ENCODE results near the gene DNAH17. TPM values are rescaled to one million over a fixed set of nuclear protein-coding genes. Genes with fewer than 3 reads are reported as not detected.

Gene DNAH17
- total and polyA plus RNA-seq, 2 donors (not counting 3 experiments of a cell fraction or from before 2014, with no cell fraction given): not detected

- POLR2A ChIA-PET: no interaction called here
These were observed 39.8 kb upstream of the DNAH17 start for GRCh38 chr17:78616946-78617345.

More at GRCh38 chr17:78616946-78617345, 39.8 kb upstream of the DNAH17 start:
- dilution Hi-C loops (cut with MboI; ENCODE audit: extremely low pct_ligation_motif_present, low sequenced_read_pairs): no loop called here
- Histone ChIP-seq H3K79me2 (ENCODE audit: control insufficient read depth, insufficient read depth, low read length) (no peaks in the 10 kb centered on the region), H3K27ac (ENCODE audit: insufficient read depth, low read depth, low read length) (no peak overlapping the region), H2AFZ (ENCODE audit: low read depth, low read length) (no peak overlapping the region), H3K4me1 (ENCODE audit: control insufficient read depth, extremely low read depth, insufficient read depth, low read length) (no peaks in the 10 kb centered on the region), H3K27me3 (ENCODE audit: control insufficient read depth in 2 of 2, insufficient read depth in 2 of 2, low read length in 2 of 2) (peaks cover 0 to 6% of the 10 kb centered on the region in 2 experiments), H3K9me1 (replicated peaks; ENCODE audit: control insufficient read depth, extremely low read depth, insufficient read depth, low read length) (no peaks in the 10 kb centered on the region), H3K4me3 (replicated peaks in 1 of 3; ENCODE audit: insufficient read depth in 1 of 3, low read depth in 1 of 3, low read length in 3 of 3) (no peak overlapping the region), H4K20me1 (replicated peaks; ENCODE audit: control insufficient read depth, extremely low read depth, insufficient read depth, low read length) (no peaks in the 10 kb centered on the region), H3K9me3 (replicated peaks; ENCODE audit: control insufficient read depth, insufficient read depth, low read length) (no peaks in the 10 kb centered on the region), H3K36me3 (ENCODE audit: control insufficient read depth in 2 of 2, extremely low read depth in 1 of 2, insufficient read depth in 2 of 2, low read length in 2 of 2) (no peaks in the 10 kb centered on the region), H3K4me2 (ENCODE audit: insufficient read depth, low read length) (no peak overlapping the region), H3K9ac (replicated peaks; ENCODE audit: extremely low read depth, insufficient read depth, low read length) (no peak overlapping the region)
- DNase-seq (ENCODE audit: low read depth, low spot score) (no peak), FAIRE-seq (no peak)
- TF ChIP-seq GATA2 (IDR thresholded peaks at IDR 0.05; ENCODE audit: insufficient read depth, insufficient read length, low read depth, low read length): no peak
- no peak for TF ChIP-seq POLR2AphosphoS5 (IDR thresholded peaks at IDR 0.05; ENCODE audit: insufficient read depth, low read depth, low read length)
- TF ChIP-seq, protein P1, sequence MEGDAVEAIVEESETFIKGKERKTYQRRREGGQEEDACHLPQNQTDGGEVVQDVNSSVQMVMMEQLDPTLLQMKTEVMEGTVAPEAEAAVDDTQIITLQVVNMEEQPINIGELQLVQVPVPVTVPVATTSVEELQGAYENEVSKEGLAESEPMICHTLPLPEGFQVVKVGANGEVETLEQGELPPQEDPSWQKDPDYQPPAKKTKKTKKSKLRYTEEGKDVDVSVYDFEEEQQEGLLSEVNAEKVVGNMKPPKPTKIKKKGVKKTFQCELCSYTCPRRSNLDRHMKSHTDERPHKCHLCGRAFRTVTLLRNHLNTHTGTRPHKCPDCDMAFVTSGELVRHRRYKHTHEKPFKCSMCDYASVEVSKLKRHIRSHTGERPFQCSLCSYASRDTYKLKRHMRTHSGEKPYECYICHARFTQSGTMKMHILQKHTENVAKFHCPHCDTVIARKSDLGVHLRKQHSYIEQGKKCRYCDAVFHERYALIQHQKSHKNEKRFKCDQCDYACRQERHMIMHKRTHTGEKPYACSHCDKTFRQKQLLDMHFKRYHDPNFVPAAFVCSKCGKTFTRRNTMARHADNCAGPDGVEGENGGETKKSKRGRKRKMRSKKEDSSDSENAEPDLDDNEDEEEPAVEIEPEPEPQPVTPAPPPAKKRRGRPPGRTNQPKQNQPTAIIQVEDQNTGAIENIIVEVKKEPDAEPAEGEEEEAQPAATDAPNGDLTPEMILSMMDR (IDR thresholded peaks at IDR 0.05; ENCODE audit: extremely low read depth in 1 of 2, insufficient read depth in 1 of 2, low read depth in 1 of 2, low read length in 2 of 2): no peak
- TF ChIP-seq MYC (IDR thresholded peaks at IDR 0.05; ENCODE audit: low read depth, low read length): no peak
- TF ChIP-seq EZH2 (IDR thresholded peaks at IDR 0.05; ENCODE audit: borderline replicate concordance, low read depth, low read length, severe bottlenecking): no peak
- TF ChIP-seq, protein P2, sequence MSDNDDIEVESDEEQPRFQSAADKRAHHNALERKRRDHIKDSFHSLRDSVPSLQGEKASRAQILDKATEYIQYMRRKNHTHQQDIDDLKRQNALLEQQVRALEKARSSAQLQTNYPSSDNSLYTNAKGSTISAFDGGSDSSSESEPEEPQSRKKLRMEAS (IDR thresholded peaks at IDR 0.05; ENCODE audit: insufficient read depth, insufficient read length): no peak
- no peak for TF ChIP-seq POLR2A (IDR thresholded peaks at IDR 0.05; ENCODE audit: low read depth, low read length)
- no peak for TF ChIP-seq JUN (IDR thresholded peaks at IDR 0.05; ENCODE audit: borderline replicate concordance, insufficient read depth, insufficient read length, low read depth)
- no peak for TF ChIP-seq FOS (IDR thresholded peaks at IDR 0.05; ENCODE audit: borderline replicate concordance, insufficient read depth, low read length)
- BruUV-seq (replicated peaks): no TSS peak
- intact Hi-C loops (cut with micrococcal nuclease): no loop called here
- CTCF ChIA-PET: no interaction called here

Measured in endothelial cell of umbilical vein (primary cell).